Gastroesophageal sphincter (tissue), 4 donors: ENCODE data around the gene CAMK2N1. TPM values are rescaled to one million over a fixed set of nuclear protein-coding genes. Genes with fewer than 3 reads are reported as not detected.

Source experiments
- ATAC-seq: fragments of 150-250 bp; one replicate; pipeline ENCODE4 v1.9.1; 2016; ENCODE audit warnings: mild to moderate bottlenecking, moderate library complexity
- H3K27ac ChIP-seq, 4 donors: fragments of 200-600 bp; sonication (generic) in 3 of 4; 1 replicate in 3 of 4; 2 replicates in 1 of 4; pipeline ENCODE4 v1.5.1; 2016 to 2019
- H3K27me3 ChIP-seq: fragments of 200-600 bp; sonication (generic); one replicate; pipeline ENCODE4 v1.5.1; 2019
- H3K36me3 ChIP-seq, 2 donors: fragments of 200-600 bp; sonication (generic); one replicate each; pipeline ENCODE4 v1.5.1; 2019; ENCODE audit warnings: control low read depth in 1 of 2
- H3K4me1 ChIP-seq, 3 donors: fragments of 200-600 bp; sonication (generic); 1 replicate in 2 of 3; 2 replicates in 1 of 3; pipeline ENCODE4 v1.5.1; 2016 to 2019; ENCODE audit warnings: control low read depth in 2 of 3
- H3K4me3 ChIP-seq, 2 donors: fragments of 200-600 bp; sonication (generic); one replicate each; pipeline ENCODE4 v1.5.1; 2019; ENCODE audit warnings: mild to moderate bottlenecking in 1 of 2, moderate library complexity in 1 of 2
- H3K9me3 ChIP-seq, 3 donors: fragments of 200-600 bp; sonication (generic); one replicate each; pipeline ENCODE4 v1.5.1; 2017 to 2019; ENCODE audit warnings: control low read depth in 2 of 3
- EP300 ChIP-seq: sonication (generic); formaldehyde crosslinking; IDR thresholded peaks from one replicate; pipeline ENCODE4 v1.6.1; 2017; ENCODE audit warnings: antibody characterized with exemption, mild to moderate bottlenecking
- POLR2A ChIP-seq, 2 donors: fragments of 450-650 bp; IDR thresholded peaks; one replicate each; pipeline ENCODE4 v1.6.1; 2017; ENCODE audit warnings: antibody characterized with exemption in 2 of 2, mild to moderate bottlenecking in 2 of 2, moderate library complexity in 1 of 2
- POLR2AphosphoS5 ChIP-seq: sonication (generic); formaldehyde crosslinking; IDR thresholded peaks from one replicate; pipeline ENCODE4 v1.6.1; 2017; ENCODE audit warnings: antibody characterized with exemption
- WGBS, 2 donors: methylation state at CpG; one replicate each; pipeline ENCODE4 v1.1.5; 2018; ENCODE audit warnings: low coverage in 1 of 2; 5-methylcytosine and 5-hydroxymethylcytosine counted together
- total RNA-seq, 4 donors: library from RNA; depleted of rRNA; stranded (reverse); fragments of >200 nt; gene quantifications; one replicate each; pipeline ENCODE4 v1.1.0, GENCODE V29; 2016
- TF ChIP-seq, protein P1 (sequence below), 4 experiments: fragments of 200-600 bp in 2 of 4; fragments of 450-650 bp in 2 of 4; sonication (generic) in 1 of 4; IDR thresholded peaks; one replicate each; pipeline ENCODE4 v1.5.1; 2017 to 2019; ENCODE audit warnings: antibody characterized with exemption in 4 of 4, mild to moderate bottlenecking in 2 of 4, moderate library complexity in 2 of 4

The CAMK2N1 gene
- total RNA-seq, 4 donors from 2014 or later, result 18.2 to 29.6 (median 26.2) TPM

GRCh38 chr1:20492751-20493150, 6.7 kb upstream of the CAMK2N1 start:
- Histone ChIP-seq H3K4me1 (peaks cover 0 to 24% (median 8%) of the 10 kb centered on the region in 3 donors), H3K36me3 (peaks cover 0 to 14% of the 10 kb centered on the region in 2 donors), H3K9me3 (no peaks in the 10 kb centered on the region), H3K4me3 (no peak overlapping the region), H3K27me3 (no peaks in the 10 kb centered on the region), H3K27ac (peak overlapping the region in 2 of 4 donors; percentile 43 to 47)
- TF ChIP-seq POLR2A (IDR thresholded peaks at IDR 0.05) (no peak), POLR2AphosphoS5 (no peak), EP300 (no peak)
- TF ChIP-seq, protein P1, sequence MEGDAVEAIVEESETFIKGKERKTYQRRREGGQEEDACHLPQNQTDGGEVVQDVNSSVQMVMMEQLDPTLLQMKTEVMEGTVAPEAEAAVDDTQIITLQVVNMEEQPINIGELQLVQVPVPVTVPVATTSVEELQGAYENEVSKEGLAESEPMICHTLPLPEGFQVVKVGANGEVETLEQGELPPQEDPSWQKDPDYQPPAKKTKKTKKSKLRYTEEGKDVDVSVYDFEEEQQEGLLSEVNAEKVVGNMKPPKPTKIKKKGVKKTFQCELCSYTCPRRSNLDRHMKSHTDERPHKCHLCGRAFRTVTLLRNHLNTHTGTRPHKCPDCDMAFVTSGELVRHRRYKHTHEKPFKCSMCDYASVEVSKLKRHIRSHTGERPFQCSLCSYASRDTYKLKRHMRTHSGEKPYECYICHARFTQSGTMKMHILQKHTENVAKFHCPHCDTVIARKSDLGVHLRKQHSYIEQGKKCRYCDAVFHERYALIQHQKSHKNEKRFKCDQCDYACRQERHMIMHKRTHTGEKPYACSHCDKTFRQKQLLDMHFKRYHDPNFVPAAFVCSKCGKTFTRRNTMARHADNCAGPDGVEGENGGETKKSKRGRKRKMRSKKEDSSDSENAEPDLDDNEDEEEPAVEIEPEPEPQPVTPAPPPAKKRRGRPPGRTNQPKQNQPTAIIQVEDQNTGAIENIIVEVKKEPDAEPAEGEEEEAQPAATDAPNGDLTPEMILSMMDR (IDR thresholded peaks at IDR 0.05), result no peak
- 68 to 94% methylated on average over 3 to 4 of the region's 7 CpGs for WGBS, 2 donors
- ATAC-seq, result no peak

DNA sequence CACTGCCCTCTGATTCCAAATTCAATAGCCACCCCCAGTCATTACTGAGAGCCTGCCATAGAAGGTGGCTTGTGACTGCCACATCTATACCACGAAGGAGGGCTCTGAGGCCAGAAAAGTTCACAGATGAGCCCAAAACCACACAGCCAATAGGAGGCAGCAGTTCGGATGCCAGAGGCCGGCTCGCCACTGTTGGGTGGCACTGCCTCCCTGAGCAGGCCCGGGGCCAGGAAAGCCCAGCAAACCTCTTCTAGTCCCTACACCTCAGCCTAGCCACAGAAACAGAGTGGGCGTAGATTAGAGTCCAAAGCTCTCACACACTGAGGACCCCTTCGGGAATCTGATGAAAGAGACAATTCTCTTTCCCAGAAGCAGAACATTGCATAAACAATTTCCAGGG, 5.9 kb upstream of the CAMK2N1 start:
- H3K4me3 ChIP-seq, result no peak overlapping the region
- no peak overlapping the region for H3K27ac ChIP-seq
- no peak for TF ChIP-seq POLR2AphosphoS5
- TF ChIP-seq EP300, result no peak
- no peaks in the 10 kb centered on the region for H3K9me3 ChIP-seq
- peaks cover 0 to 5% of the 10 kb centered on the region in 2 donors for H3K36me3 ChIP-seq
- WGBS, 2 donors, result 40% methylated on average over 1 of the region's 7 CpGs; no CpG with 5 or more reads in 1 of the 2 donors
- no peak for ATAC-seq
- H3K4me1 ChIP-seq, result peaks cover 0 to 30% (median 10%) of the 10 kb centered on the region in 3 donors
- peaks cover 2% of the 10 kb centered on the region for H3K27me3 ChIP-seq

GRCh38 chr1:20491178-20491577, 5.2 kb upstream of the CAMK2N1 start:
- peaks cover 9% of the 10 kb centered on the region for H3K27me3 ChIP-seq
- H3K36me3 ChIP-seq, result no peaks in the 10 kb centered on the region
- 77% methylated on average over 6 of the region's 6 CpGs; no CpG with 5 or more reads in 1 of the 2 donors for WGBS, 2 donors
- ATAC-seq, result no peak
- no peak overlapping the region for H3K27ac ChIP-seq
- no peak overlapping the region for H3K4me3 ChIP-seq
- no peaks in the 10 kb centered on the region for H3K9me3 ChIP-seq
- TF ChIP-seq, protein P1 (IDR thresholded peaks at IDR 0.05), result no peak
- TF ChIP-seq EP300 (no peak), POLR2AphosphoS5 (no peak), POLR2A (IDR thresholded peaks at IDR 0.05) (no peak)
- H3K4me1 ChIP-seq, result peaks cover 0 to 36% (median 13%) of the 10 kb centered on the region in 3 donors

DNA sequence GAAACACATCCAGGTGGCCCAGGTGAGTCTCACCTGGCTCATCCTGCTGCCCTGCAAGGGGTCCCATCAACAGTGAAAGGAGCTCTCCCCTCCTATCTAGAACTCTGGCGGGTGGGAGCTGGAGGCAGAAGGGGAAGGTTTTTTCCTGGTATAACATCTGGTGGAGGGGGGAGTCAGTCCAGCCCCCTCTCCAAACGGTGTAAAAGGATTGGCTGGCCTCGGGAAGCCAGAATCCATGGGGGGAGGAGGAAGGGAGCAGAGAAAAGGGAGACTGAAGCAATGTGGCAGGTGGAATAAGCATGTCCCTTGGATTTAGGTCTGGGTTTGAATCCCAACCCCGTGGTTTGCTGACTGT, 1.2 kb upstream of the CAMK2N1 start:
- TF ChIP-seq POLR2AphosphoS5 (no peak), EP300 (no peak)
- TF ChIP-seq, protein P1 (IDR thresholded peaks at IDR 0.05), result peak in 1 of 4 experiments; percentile 0
- 12 to 33% methylated on average over 1 to 4 of the region's 4 CpGs for WGBS, 2 donors
- no peak for ATAC-seq
- Histone ChIP-seq H3K4me3 (peak overlapping the region in 1 of 2 donors; percentile 81), H3K27me3 (peaks cover 26% of the 10 kb centered on the region), H3K9me3 (no peaks in the 10 kb centered on the region), H3K36me3 (no peaks in the 10 kb centered on the region), H3K27ac (peak overlapping the region in 3 of 4 donors; percentile 94 to 96 (median 94)), H3K4me1 (peaks cover 0 to 42% (median 18%) of the 10 kb centered on the region in 3 donors)

GRCh38 chr1:20486457-20487235, 636 bp upstream of the CAMK2N1 start:
- Histone ChIP-seq H3K9me3 (no peaks in the 10 kb centered on the region), H3K4me1 (peaks cover 0 to 48% (median 18%) of the 10 kb centered on the region in 3 donors), H3K27ac (peak overlapping the region; percentile 74 to 96 (median 94)), H3K27me3 (peaks cover 26% of the 10 kb centered on the region), H3K36me3 (no peaks in the 10 kb centered on the region), H3K4me3 (peak overlapping the region; percentile 51 to 81)
- WGBS, 2 donors, result no CpG with 5 or more reads among the region's 51 CpGs
- TF ChIP-seq, protein P1 (IDR thresholded peaks at IDR 0.05), result peak in 2 of 4 experiments; percentile 0 to 12
- no peak for TF ChIP-seq EP300
- TF ChIP-seq POLR2A (IDR thresholded peaks at IDR 0.05), result peak in 1 of 2 donors; percentile 29
- peak; percentile 16 for TF ChIP-seq POLR2AphosphoS5
- peak; percentile 82 for ATAC-seq
